ENCODE measurements around the gene KRT17. TPM values are rescaled to one million over a fixed set of nuclear protein-coding genes. Genes with fewer than 3 reads are reported as not detected.

The KRT17 gene
- total and polyA plus RNA-seq, 9 of the 15 experiments (the other 6 are each of a cell fraction or from before 2014, with no cell fraction given), result 0.23 to 0.25 TPM; not detected in 7

- TF ChIP-seq E2F6 (IDR thresholded peaks at IDR 0.05; ENCODE audit: borderline replicate concordance in 1 of 2, extremely low read depth in 1 of 2, insufficient read depth in 1 of 2, insufficient read length in 1 of 2, low read depth in 1 of 2, low read length in 1 of 2, poor library complexity in 1 of 2, severe bottlenecking in 1 of 2), result peak; percentile 23 to 56
- no peak for TF ChIP-seq ZNF695 (CRISPR knock-in tag; IDR thresholded peaks at IDR 0.05)
- TF ChIP-seq JUND (IDR thresholded peaks at IDR 0.05; ENCODE audit: borderline replicate concordance, low read depth, low read length), result 0 out of 2 replicates have a peak, but pooled peaks have one; percentile 9
- TF ChIP-seq JUND (tag; IDR thresholded peaks at IDR 0.05; ENCODE audit: borderline replicate concordance, low read depth, low read length), result no peak
- peak in 1 of 3 experiments; percentile 41 for TF ChIP-seq YY1 (IDR thresholded peaks at IDR 0.05; ENCODE audit: borderline replicate concordance in 1 of 3, control insufficient read depth in 1 of 3, extremely low read depth in 1 of 3, insufficient read depth in 3 of 3, insufficient read length in 1 of 3, insufficient replicate concordance in 2 of 3, low read depth in 1 of 3, low read length in 2 of 3)
- peak; percentile 62 for TF ChIP-seq L3MBTL2 (IDR thresholded peaks at IDR 0.05)
- peak; percentile 21; the same call in 1 of the 2 replicates for TF ChIP-seq TEAD4 (IDR thresholded peaks at IDR 0.05; ENCODE audit: low read length)
- TF ChIP-seq TEAD4 (CRISPR knock-in tag; IDR thresholded peaks at IDR 0.05; ENCODE audit: borderline replicate concordance), result no peak
- no peak for TF ChIP-seq CEBPB (tag; IDR thresholded peaks at IDR 0.05)
- TF ChIP-seq THAP12 (CRISPR knock-in tag; IDR thresholded peaks at IDR 0.05), result peak; percentile 38; the same call in 1 of the 2 replicates
- no peak for TF ChIP-seq MCM5 (IDR thresholded peaks at IDR 0.05; ENCODE audit: low read depth)
- peak; percentile 71; the same call in 1 of the 2 replicates for TF ChIP-seq ZNF263 (CRISPR knock-in tag; IDR thresholded peaks at IDR 0.05; ENCODE audit: borderline replicate concordance)
- TF ChIP-seq STAG1 (CRISPR knock-in tag; IDR thresholded peaks at IDR 0.05; ENCODE audit: borderline replicate concordance), result peak; percentile 73; the same call in 1 of the 2 replicates
- TF ChIP-seq REST (IDR thresholded peaks at IDR 0.05; ENCODE audit: borderline replicate concordance), result peak; percentile 89
- TF ChIP-seq REST (CRISPR knock-in tag; IDR thresholded peaks at IDR 0.05; ENCODE audit: low read depth), result no peak
- no peak for TF ChIP-seq TAF7 (tag; IDR thresholded peaks at IDR 0.05)
Measured at GRCh38 chr17:41647940-41648410, 23.6 kb upstream of the KRT17 start (continued).
